ENCODE data around the gene BLVRB. TPM values are rescaled to one million over a fixed set of nuclear protein-coding genes. Genes with fewer than 3 reads are reported as not detected.
"Not testable (repeated sequence)": the region's sequence is repeated elsewhere in the genome, so short reads cannot be mapped to it uniquely, and the experiment has no call there.

The BLVRB gene
- total RNA-seq, 1 donor from 2014 or later: 123 TPM

DNA sequence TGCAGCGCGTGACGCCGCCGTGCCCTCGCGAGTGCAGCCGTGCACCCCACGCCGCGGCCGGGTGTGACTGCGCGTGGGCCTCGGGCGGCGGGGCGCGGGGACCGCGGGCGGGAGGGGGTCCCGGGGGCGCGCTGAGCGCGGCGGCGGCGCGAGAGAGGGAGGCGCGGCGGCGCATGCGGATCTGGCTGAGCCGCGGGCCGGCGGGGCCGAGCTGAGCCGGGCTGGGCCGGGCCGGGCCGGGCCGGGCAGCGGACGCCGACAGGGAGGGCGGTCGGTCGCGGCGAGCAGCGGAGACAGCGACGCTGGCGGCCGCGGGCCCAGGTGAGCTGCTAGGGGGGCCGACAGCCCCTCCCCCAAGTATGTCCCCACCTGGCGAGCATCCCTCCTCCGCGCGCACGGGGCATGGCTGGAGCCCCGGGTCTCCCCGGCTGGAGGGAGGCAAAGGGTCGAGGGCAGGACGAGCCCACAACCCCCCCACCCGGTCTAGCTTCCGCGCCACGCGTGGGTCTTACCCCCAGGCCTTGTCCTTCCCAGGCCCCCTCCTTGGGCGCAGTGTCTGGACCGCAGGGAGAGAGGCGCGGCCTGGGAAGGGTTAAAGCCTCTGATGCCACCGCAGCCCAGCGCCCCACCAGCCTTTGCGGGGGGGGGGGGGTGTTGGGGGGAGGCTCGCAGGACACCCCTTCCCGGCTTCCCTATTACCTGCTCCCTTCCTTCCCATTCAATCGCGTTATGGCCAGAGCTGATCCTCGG, 1.6 kb upstream of the BLVRB start, which contains the start of gene SPTBN4:
Gene SPTBN4 (plus strand): TSS at position 17 of the 750 bp plus-strand sequence. CDS start 5,621 bp downstream, outside the sequence.
- TF ChIP-seq, protein P1, sequence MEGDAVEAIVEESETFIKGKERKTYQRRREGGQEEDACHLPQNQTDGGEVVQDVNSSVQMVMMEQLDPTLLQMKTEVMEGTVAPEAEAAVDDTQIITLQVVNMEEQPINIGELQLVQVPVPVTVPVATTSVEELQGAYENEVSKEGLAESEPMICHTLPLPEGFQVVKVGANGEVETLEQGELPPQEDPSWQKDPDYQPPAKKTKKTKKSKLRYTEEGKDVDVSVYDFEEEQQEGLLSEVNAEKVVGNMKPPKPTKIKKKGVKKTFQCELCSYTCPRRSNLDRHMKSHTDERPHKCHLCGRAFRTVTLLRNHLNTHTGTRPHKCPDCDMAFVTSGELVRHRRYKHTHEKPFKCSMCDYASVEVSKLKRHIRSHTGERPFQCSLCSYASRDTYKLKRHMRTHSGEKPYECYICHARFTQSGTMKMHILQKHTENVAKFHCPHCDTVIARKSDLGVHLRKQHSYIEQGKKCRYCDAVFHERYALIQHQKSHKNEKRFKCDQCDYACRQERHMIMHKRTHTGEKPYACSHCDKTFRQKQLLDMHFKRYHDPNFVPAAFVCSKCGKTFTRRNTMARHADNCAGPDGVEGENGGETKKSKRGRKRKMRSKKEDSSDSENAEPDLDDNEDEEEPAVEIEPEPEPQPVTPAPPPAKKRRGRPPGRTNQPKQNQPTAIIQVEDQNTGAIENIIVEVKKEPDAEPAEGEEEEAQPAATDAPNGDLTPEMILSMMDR (IDR thresholded peaks at IDR 0.05): no peak
- Histone ChIP-seq H3K27ac (peak within 1 kb of the TSS; percentile 22), H3K36me3 (no peaks in the 10 kb centered on the region), H3K4me1 (peaks cover 41% of the 10 kb centered on the region), H3K9me3 (no peaks in the 10 kb centered on the region), H3K27me3 (ENCODE audit: low read depth) (peaks cover 5% of the 10 kb centered on the region), H3K4me3 (peak within 1 kb of the TSS; percentile 86)
- intact Hi-C loops (cut with DNase I): no loop called here
- ATAC-seq (no peak), DNase-seq (peak; percentile 50)

DNA sequence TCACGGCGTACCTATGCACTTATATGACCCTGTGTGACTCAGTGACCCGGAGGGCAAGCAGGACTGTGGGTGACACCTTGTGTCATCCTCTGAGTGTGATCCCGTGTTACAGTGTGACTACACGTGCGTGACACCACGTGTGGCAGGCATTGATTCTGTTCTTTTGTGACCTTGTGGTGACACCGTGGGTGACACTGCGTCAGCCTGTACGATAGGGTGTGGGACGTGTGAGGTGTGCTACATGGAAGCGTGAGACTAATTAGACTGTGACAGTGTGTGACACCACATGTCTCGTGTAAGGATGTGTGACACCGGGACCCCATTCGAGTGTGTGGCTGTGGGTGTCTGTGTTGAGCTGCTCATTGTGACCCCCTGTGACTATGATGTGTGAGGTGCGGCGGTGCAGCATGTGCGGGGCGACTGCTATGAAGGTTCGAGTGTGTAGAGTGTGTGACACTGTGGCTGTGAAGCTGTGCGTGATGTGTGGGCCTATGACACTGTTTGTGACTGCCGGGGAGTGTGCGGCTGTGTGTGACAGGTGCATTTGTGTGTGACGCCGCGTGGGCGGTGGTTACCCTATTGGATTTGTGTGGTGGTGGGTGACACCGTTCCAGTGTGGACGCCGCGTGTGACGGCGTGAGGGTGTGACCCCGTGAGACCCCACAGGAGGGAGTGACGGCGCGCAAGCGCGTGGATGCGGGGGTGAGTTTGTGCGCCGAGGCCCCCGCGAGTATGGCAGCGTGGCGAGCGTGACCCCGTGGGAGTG, 857 bp upstream of the BLVRB start:
- Histone ChIP-seq H3K27ac (peak overlapping the region; percentile 22), H3K27me3 (ENCODE audit: low read depth) (peaks cover 5% of the 10 kb centered on the region), H3K9me3 (no peaks in the 10 kb centered on the region), H3K4me1 (peaks cover 46% of the 10 kb centered on the region), H3K4me3 (peak overlapping the region; percentile 86), H3K36me3 (no peaks in the 10 kb centered on the region)
- peak; percentile 75 for DNase-seq
- no peak for ATAC-seq
- TF ChIP-seq, protein P1 (IDR thresholded peaks at IDR 0.05): no peak
- intact Hi-C loops (cut with DNase I): no loop called here

DNA sequence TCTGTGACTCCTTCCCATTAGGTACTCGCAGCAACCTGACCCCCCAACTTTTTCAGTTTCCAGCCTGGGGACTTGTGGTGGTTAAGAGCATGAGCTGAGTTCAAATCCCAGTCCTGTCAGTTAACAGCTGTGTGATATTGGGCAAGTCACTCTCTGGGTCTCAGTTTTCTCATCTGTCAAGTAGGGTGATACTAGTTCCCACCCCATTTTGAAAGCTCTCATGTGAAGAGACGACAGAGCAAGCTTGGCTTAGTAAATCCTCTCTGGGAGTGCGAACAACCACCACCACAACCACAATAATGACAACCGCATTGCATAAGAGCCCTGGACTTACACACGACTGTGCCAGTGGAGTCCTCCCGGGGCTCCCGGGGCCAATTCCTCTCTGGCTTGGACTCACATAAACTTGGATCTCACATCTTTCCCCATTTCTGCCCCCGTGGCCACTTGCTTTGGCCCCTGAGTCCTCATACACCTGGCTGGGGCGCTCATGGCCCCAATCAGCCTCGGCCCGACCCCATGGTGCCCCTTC, 454 bp downstream of the BLVRB start:
- no peak for DNase-seq
- Histone ChIP-seq H3K36me3 (no peaks in the 10 kb centered on the region), H3K27me3 (ENCODE audit: low read depth) (peaks cover 5% of the 10 kb centered on the region), H3K27ac (peak overlapping the region; percentile 97), H3K4me1 (peaks cover 51% of the 10 kb centered on the region), H3K4me3 (peak overlapping the region; percentile 86), H3K9me3 (no peaks in the 10 kb centered on the region)
- TF ChIP-seq, protein P1 (IDR thresholded peaks at IDR 0.05): no peak
- intact Hi-C loops (cut with DNase I): no loop called here
- ATAC-seq: peak; percentile 35 to 38

DNA sequence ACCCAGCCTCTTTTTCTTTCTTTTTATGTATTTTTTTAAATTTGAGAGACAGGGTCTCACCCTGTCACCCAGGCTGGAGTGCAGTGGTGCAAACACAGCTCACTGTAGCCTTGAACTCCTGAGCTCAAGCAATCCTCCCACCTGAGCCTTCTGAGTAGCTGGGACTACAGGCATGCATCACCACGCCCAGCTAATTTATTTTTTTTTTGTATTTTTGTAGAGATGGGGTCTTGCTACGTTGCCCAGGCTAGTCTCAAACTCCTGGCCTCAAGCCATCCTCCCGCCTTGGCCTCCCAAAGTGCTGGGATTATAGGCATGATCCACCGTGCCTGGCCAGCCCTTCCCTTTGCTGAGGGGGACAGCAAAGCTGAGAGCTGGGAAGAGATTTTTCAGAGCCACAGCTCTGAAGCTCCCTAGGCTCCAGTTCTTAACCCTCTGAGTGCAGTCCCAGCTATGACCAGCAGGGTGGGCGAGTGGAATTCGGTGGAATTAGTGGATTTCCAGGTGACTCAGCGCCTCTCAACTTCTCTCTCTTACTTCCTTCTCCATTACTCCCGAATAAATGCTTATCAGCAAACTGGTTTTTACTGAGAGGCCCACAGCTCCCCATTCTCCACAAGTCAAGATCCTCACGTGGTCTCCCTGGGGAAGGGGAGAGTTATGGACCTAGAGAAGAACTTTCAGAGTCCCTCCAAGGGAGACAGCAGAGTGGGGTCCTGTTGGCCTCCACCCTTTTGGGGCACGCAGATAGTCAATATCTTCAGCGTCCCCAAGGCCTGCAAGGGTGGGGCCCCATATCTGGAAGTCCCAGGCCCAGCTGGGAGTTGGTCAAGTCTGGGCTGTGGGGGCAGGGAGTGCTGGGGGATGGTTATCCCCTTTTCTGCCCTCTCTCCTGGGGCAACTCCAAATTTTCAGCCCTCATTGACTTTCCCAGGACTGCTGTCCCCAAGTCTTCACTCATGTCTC, 1.2 kb downstream of the BLVRB start:
- TF ChIP-seq, protein P1 (IDR thresholded peaks at IDR 0.05): peak; percentile 89
- peak overlapping the region; percentile 86 for H3K4me3 ChIP-seq
- H3K9me3 ChIP-seq: no peaks in the 10 kb centered on the region
- peak overlapping the region; percentile 97 for H3K27ac ChIP-seq
- H3K4me1 ChIP-seq: peaks cover 51% of the 10 kb centered on the region
- peaks cover 5% of the 10 kb centered on the region for H3K27me3 ChIP-seq (ENCODE audit: low read depth)
- ATAC-seq (peak; percentile 64 to 71), DNase-seq (peak; percentile 88)
- intact Hi-C loops (cut with DNase I): no loop called here
- no peaks in the 10 kb centered on the region for H3K36me3 ChIP-seq

DNA sequence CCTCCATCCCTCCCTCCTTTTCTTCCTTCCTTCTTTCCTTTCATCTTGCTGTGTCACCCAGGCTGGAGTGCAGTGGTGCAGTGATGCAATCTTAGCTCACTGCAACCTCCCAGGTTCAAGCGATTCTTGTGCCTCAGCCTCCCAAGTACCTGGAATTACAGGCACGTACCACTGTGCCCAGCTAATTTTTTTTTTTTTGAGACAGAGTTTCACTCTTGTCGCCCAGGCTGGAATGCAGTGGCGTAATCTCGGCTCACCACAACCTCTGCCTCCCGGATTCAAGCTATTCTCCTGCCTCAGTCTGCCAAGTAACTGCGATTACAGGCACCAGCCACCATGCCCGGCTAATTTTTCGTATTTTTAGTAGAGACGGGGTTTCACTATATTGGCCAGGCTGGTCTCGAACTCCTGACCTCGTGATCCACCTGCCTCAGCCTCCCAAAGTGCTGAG, 1.9 kb downstream of the BLVRB start:
- intact Hi-C loops (cut with DNase I); H3K27me3 ChIP-seq (ENCODE audit: low read depth); H3K9me3 ChIP-seq; H3K36me3 ChIP-seq: not testable (repeated sequence)
- Histone ChIP-seq H3K27ac (peak overlapping the region; percentile 97), H3K4me3 (peak overlapping the region; percentile 86), H3K4me1 (peaks cover 51% of the 10 kb centered on the region)
- ATAC-seq (peak; percentile 3 to 25), DNase-seq (peak; percentile 77)
